Lower lobe of right lung (tissue), 2 donors: ENCODE measurements around the gene RASSF8. TPM values are rescaled to one million over a fixed set of nuclear protein-coding genes. Genes with fewer than 3 reads are reported as not detected.

Experiments used
- ATAC-seq, 2 donors: fragments of 200-7000 bp; cut with Tn5 transposase; one replicate each; pipeline ENCODE4 v1.9.1; 2020 to 2022; ENCODE audit warnings: mild to moderate bottlenecking in 2 of 2, moderate library complexity in 2 of 2
- DNase-seq: peaks from one replicate; pipeline ENCODE4 v3.0.0-alpha.2; 2020
- H3K27ac ChIP-seq: fragments of 200-600 bp; one replicate; pipeline ENCODE4 v1.8.0; 2022
- H3K27me3 ChIP-seq: fragments of 200-600 bp; one replicate; pipeline ENCODE4 v1.8.0; 2022; ENCODE audit warnings: low read depth
- H3K36me3 ChIP-seq: fragments of 200-600 bp; one replicate; pipeline ENCODE4 v1.8.0; 2022; ENCODE audit warnings: mild to moderate bottlenecking
- H3K4me1 ChIP-seq: fragments of 200-600 bp; one replicate; pipeline ENCODE4 v1.8.0; 2022
- H3K4me3 ChIP-seq: fragments of 200-600 bp; one replicate; pipeline ENCODE4 v1.8.0; 2022; ENCODE audit warnings: mild to moderate bottlenecking
- H3K9me3 ChIP-seq: fragments of 200-600 bp; one replicate; pipeline ENCODE4 v1.8.0; 2022
- CTCF ChIP-seq: fragments of 200-600 bp; IDR thresholded peaks from one replicate; pipeline ENCODE4 v1.8.0; 2022; ENCODE audit warnings: antibody characterized with exemption, mild to moderate bottlenecking
- intact Hi-C: fragments of 100-400 bp; cut with DNase I; formaldehyde crosslinking; loops from one replicate; pipeline ENCODE4 v1.11.0; 2022
- total RNA-seq: library from RNA; stranded (reverse); fragmentation: NEBNext Ultra II Directional; extraction: Animal tissue kit (Norgen Biotek cat#: 25700); gene quantifications from one replicate; pipeline ENCODE4 v1.2.1, GENCODE V29; 2021
- donor health status: DM: no; HTN: yes; CAD: no; lungs with severe emphysema.

The RASSF8 gene
- total RNA-seq, 1 donor from 2014 or later: 62.1 TPM

GRCh38 chr12:26000898-26001297, 42.4 kb downstream of the RASSF8 start:
- Histone ChIP-seq H3K4me3 (no peak overlapping the region), H3K36me3 (no peaks in the 10 kb centered on the region), H3K9me3 (no peaks in the 10 kb centered on the region), H3K27me3 (no peaks in the 10 kb centered on the region), H3K27ac (no peak overlapping the region), H3K4me1 (peaks cover 5% of the 10 kb centered on the region)
- no peak for DNase-seq
- TF ChIP-seq CTCF: no peak
- peak; percentile 23 to 54 for ATAC-seq
- intact Hi-C loops: no loop called here

GRCh38 chr12:26001530-26001929, 43.0 kb downstream of the RASSF8 start:
- Histone ChIP-seq H3K36me3 (no peaks in the 10 kb centered on the region), H3K4me3 (no peak overlapping the region), H3K27me3 (no peaks in the 10 kb centered on the region), H3K27ac (no peak overlapping the region), H3K4me1 (peaks cover 5% of the 10 kb centered on the region), H3K9me3 (no peaks in the 10 kb centered on the region)
- intact Hi-C loops: no loop called here
- TF ChIP-seq CTCF: no peak
- no peak for ATAC-seq
- DNase-seq: no peak

DNA sequence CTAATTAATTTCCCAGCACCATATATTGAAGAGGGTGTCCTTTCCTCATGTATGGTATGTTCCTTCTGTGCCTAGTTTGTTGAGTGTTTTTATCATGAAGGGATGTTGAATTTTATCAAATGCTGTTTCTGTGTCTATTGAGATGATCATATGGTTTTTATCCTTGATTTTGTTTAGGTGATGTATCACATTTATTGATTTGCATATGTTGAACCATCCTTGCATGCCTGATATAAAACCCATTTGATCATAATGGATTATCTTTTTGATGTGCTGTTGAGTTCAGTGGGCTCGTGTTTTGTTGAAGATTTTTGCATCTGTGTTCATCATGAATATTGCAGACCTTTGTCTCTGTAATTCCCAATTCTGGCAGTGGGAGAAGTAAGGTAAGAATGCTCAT, 44.6 kb downstream of the RASSF8 start:
- no peak overlapping the region for H3K4me3 ChIP-seq
- no peak for ATAC-seq
- H3K27me3 ChIP-seq: no peaks in the 10 kb centered on the region
- TF ChIP-seq CTCF: no peak
- intact Hi-C loops: no loop called here
- H3K36me3 ChIP-seq: no peaks in the 10 kb centered on the region
- DNase-seq: no peak
- H3K27ac ChIP-seq: no peak overlapping the region
- no peaks in the 10 kb centered on the region for H3K4me1 ChIP-seq
- no peaks in the 10 kb centered on the region for H3K9me3 ChIP-seq

- DNase-seq: no peak
Measured at GRCh38 chr12:26007566-26007965, 49.1 kb downstream of the RASSF8 start.

DNA sequence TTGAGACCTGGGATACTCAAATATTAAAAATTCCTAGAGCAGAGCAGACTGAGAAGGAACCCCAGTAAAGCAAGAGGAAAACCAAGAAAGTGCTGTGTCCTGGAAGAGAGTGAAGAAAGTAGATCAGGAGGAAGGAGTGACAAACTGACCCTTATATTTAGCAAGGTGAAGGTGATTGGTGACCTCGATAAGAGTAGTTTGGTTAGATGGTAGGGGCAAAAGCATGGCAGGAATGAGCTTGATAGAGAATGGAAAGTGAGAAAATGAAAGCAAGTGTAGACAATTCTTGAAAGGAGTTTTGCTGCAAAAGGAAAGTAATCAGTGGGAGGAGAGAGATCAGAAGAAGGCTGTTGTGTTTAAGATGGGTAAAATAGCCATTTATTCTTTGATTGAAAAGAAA, 51.1 kb downstream of the RASSF8 start:
- Histone ChIP-seq H3K4me3 (no peak overlapping the region), H3K27me3 (no peaks in the 10 kb centered on the region), H3K9me3 (no peaks in the 10 kb centered on the region), H3K4me1 (peaks cover 16% of the 10 kb centered on the region), H3K27ac (no peak overlapping the region), H3K36me3 (no peaks in the 10 kb centered on the region)
- no peak for TF ChIP-seq CTCF
- intact Hi-C loops: no loop called here
- ATAC-seq (no peak), DNase-seq (no peak)

More at GRCh38 chr12:26007566-26007965, 49.1 kb downstream of the RASSF8 start:
- Histone ChIP-seq H3K4me1 (peaks cover 16% of the 10 kb centered on the region), H3K36me3 (no peaks in the 10 kb centered on the region), H3K27ac (no peak overlapping the region), H3K9me3 (no peaks in the 10 kb centered on the region), H3K27me3 (no peaks in the 10 kb centered on the region), H3K4me3 (no peak overlapping the region)
- no peak for TF ChIP-seq CTCF
- intact Hi-C loops: no loop called here
- no peak for ATAC-seq
